Measurements from ENCODE around the gene PLD5.
"Not testable (repeated sequence)": the region's sequence is repeated elsewhere in the genome, so short reads cannot be mapped to it uniquely, and the experiment has no call there.

The PLD5 gene

GRCh38 chr1:242058181-242058580, 466.3 kb downstream of the PLD5 start:
- not testable (repeated sequence) for DNase-seq (ENCODE audit: low spot score)

GRCh38 chr1:242057745-242058115, 466.8 kb downstream of the PLD5 start:
- no peak for DNase-seq (ENCODE audit: low spot score)

- no peak for DNase-seq (ENCODE audit: low spot score)
These were observed 467.3 kb downstream of the PLD5 start for GRCh38 chr1:242056988-242057744.

GRCh38 chr1:242055749-242056320, 468.7 kb downstream of the PLD5 start:
- no peak for DNase-seq (ENCODE audit: low spot score)

- DNase-seq (ENCODE audit: low spot score), result no peak
These were observed 481.3 kb downstream of the PLD5 start for GRCh38 chr1:242043165-242043564.

- DNase-seq (ENCODE audit: low spot score), result no peak
These were observed 490.1 kb downstream of the PLD5 start for GRCh38 chr1:242034392-242034791.

- no peak for DNase-seq (ENCODE audit: low spot score)
These were observed 491.1 kb downstream of the PLD5 start for GRCh38 chr1:242033447-242033846.

All from cerebellar cortex (tissue), 1 donor.